K562 (cell line): ENCODE measurements around the gene TNK2. TPM values are rescaled to one million over a fixed set of nuclear protein-coding genes. Genes with fewer than 3 reads are reported as not detected.
A peak's percentile ranks its signal among the peaks of the same experiment; 100 is the strongest.

Experiments used
- BMI1 ChIP-seq: fragments of 150-350 bp; IDR thresholded peaks from 2 replicates; pipeline ENCODE4 v1.6.1; 2014; ENCODE audit warnings: low read length
- EP300 ChIP-seq: IDR thresholded peaks from 2 replicates; pipeline ENCODE4 v1.6.1; 2012; ENCODE audit warnings: low read length, improper control_type of control experiment
- FUS ChIP-seq: fragments of 200-400 bp; formaldehyde crosslinking; optimal IDR thresholded peaks from 2 replicates; pipeline ENCODE3; 2017; ENCODE audit warnings: low read depth, low read length
- GABPB1 ChIP-seq: sonication (generic); formaldehyde crosslinking; IDR thresholded peaks from 2 replicates; pipeline ENCODE4 v1.8.0; 2022; ENCODE audit warnings: mild to moderate bottlenecking, missing genetic modification reagents
- GTF2A2 ChIP-seq: IDR thresholded peaks from 2 replicates; pipeline ENCODE4 v1.6.1; 2016; ENCODE audit warnings: mild to moderate bottlenecking, missing genetic modification characterization, missing compliant biosample characterization
- KLF1 ChIP-seq: fragments of 450-650 bp; IDR thresholded peaks from 2 replicates; pipeline ENCODE4 v1.6.1; 2016; ENCODE audit warnings: missing genetic modification characterization, missing compliant biosample characterization
- NFYB ChIP-seq: IDR thresholded peaks from 2 replicates; pipeline ENCODE4 v1.6.1; 2011; ENCODE audit warnings: mild to moderate bottlenecking, moderate library complexity; ENCODE audit not compliant: insufficient read length; ENCODE audit errors: extremely low read depth
- RBBP5 ChIP-seq: fragments of 200-600 bp; sonication (generic); IDR thresholded peaks from 2 replicates; pipeline ENCODE4 v1.6.1; 2012; ENCODE audit warnings: borderline replicate concordance, mild to moderate bottlenecking, low read length, control low read depth, inconsistent platforms; ENCODE audit not compliant: insufficient read depth, poor library complexity, severe bottlenecking
- ZFPM2 ChIP-seq: fragments of 250-450 bp; sonication (Bioruptor Pico); IDR thresholded peaks from 2 replicates; pipeline ENCODE4 v1.5.1; 2022; ENCODE audit warnings: mild to moderate bottlenecking
- ZNF830 ChIP-seq: fragments of 250-450 bp; sonication (Bioruptor Pico); IDR thresholded peaks from 2 replicates; pipeline ENCODE4 v1.5.0; 2021; ENCODE audit warnings: mild to moderate bottlenecking
- polyA plus RNA-seq, 8 experiments: library from polyadenylated mRNA; depleted of rRNA in 4 of 8; stranded (reverse) in 5 of 8; unstranded in 3 of 8; fragments of >200 nt; fragmentation: Nextera tagmentation in 2 of 8; fragmentation: Illumina TruSeq in 1 of 8; extraction: Ambion mirVana in 2 of 8; extraction: Trizol in 1 of 8; gene quantifications; 2 replicates each; pipeline versions ENCODE4 v1.2.1 to v1.2.3, GENCODE V29; 2011 to 2014; ENCODE audit warnings: inconsistent platforms in 1 of 8, missing spikeins in 1 of 8
- total RNA-seq, 7 experiments: library from RNA; depleted of rRNA in 6 of 7; stranded (reverse); fragments of >200 nt in 6 of 7; fragmentation: Illumina TruSeq in 2 of 7; extraction: Trizol in 2 of 7; gene quantifications; 2 replicates each; pipeline versions ENCODE4 v1.2.1 to v1.2.3, GENCODE V29; 2011 to 2021; ENCODE audit warnings: low replicate concordance in 1 of 7
- TF ChIP-seq, protein P1 (sequence below): fragments of 200-600 bp; sonication (generic); IDR thresholded peaks from one replicate; pipeline ENCODE4 v1.6.1; 2012; ENCODE audit warnings: mild to moderate bottlenecking, low read depth, low read length, inconsistent platforms
- TF ChIP-seq, protein P2 (sequence below): sonication (generic); formaldehyde crosslinking; IDR thresholded peaks from 2 replicates; pipeline ENCODE4 v1.8.0; 2022; ENCODE audit warnings: missing genetic modification reagents, mild to moderate bottlenecking, borderline replicate concordance

The TNK2 gene
- total and polyA plus RNA-seq, 9 of the 15 experiments (the other 6 are each of a cell fraction or from before 2014, with no cell fraction given), result 0.03 to 33.8 (median 6.5) TPM

DNA sequence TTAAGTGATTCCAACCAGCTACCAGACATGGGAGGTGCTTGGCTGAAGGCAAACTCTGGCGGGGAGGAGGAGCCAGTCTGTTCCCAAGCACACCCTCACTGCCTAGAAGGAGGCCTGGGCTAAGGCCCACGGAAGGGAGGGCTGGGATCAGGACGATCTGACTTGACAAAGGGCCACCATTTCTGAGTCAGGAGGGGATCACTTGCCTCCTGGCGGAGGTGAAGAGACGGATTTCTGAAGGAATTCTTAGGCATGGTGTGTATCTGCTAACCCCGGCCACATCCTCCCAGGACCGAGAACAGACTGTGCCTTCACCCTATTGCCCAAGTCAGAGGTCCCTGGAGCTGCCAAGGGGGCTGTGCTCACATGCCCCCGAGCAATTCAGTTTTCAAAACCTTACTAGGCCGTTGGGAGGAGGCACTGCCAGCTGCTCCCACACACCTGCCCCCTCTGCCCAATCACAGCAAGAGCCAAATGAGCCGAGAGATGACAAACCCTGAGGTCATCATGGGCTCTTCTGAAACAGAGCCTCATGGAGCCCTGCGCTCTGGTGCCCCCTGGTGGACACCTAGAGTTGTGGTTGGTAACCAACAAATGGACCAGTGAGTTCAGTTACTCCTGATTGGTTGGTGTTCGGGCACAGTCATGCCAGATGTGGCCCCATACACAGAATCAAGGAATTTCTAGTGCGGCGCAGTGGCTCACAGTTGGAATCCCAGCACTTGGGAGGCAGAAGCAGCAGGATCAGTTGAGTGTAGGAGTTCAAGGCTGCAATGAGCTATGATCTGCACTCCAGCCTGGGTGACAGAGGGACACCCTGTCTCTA, 6.5 kb upstream of the TNK2 start (continued):
- TF ChIP-seq, protein P1, sequence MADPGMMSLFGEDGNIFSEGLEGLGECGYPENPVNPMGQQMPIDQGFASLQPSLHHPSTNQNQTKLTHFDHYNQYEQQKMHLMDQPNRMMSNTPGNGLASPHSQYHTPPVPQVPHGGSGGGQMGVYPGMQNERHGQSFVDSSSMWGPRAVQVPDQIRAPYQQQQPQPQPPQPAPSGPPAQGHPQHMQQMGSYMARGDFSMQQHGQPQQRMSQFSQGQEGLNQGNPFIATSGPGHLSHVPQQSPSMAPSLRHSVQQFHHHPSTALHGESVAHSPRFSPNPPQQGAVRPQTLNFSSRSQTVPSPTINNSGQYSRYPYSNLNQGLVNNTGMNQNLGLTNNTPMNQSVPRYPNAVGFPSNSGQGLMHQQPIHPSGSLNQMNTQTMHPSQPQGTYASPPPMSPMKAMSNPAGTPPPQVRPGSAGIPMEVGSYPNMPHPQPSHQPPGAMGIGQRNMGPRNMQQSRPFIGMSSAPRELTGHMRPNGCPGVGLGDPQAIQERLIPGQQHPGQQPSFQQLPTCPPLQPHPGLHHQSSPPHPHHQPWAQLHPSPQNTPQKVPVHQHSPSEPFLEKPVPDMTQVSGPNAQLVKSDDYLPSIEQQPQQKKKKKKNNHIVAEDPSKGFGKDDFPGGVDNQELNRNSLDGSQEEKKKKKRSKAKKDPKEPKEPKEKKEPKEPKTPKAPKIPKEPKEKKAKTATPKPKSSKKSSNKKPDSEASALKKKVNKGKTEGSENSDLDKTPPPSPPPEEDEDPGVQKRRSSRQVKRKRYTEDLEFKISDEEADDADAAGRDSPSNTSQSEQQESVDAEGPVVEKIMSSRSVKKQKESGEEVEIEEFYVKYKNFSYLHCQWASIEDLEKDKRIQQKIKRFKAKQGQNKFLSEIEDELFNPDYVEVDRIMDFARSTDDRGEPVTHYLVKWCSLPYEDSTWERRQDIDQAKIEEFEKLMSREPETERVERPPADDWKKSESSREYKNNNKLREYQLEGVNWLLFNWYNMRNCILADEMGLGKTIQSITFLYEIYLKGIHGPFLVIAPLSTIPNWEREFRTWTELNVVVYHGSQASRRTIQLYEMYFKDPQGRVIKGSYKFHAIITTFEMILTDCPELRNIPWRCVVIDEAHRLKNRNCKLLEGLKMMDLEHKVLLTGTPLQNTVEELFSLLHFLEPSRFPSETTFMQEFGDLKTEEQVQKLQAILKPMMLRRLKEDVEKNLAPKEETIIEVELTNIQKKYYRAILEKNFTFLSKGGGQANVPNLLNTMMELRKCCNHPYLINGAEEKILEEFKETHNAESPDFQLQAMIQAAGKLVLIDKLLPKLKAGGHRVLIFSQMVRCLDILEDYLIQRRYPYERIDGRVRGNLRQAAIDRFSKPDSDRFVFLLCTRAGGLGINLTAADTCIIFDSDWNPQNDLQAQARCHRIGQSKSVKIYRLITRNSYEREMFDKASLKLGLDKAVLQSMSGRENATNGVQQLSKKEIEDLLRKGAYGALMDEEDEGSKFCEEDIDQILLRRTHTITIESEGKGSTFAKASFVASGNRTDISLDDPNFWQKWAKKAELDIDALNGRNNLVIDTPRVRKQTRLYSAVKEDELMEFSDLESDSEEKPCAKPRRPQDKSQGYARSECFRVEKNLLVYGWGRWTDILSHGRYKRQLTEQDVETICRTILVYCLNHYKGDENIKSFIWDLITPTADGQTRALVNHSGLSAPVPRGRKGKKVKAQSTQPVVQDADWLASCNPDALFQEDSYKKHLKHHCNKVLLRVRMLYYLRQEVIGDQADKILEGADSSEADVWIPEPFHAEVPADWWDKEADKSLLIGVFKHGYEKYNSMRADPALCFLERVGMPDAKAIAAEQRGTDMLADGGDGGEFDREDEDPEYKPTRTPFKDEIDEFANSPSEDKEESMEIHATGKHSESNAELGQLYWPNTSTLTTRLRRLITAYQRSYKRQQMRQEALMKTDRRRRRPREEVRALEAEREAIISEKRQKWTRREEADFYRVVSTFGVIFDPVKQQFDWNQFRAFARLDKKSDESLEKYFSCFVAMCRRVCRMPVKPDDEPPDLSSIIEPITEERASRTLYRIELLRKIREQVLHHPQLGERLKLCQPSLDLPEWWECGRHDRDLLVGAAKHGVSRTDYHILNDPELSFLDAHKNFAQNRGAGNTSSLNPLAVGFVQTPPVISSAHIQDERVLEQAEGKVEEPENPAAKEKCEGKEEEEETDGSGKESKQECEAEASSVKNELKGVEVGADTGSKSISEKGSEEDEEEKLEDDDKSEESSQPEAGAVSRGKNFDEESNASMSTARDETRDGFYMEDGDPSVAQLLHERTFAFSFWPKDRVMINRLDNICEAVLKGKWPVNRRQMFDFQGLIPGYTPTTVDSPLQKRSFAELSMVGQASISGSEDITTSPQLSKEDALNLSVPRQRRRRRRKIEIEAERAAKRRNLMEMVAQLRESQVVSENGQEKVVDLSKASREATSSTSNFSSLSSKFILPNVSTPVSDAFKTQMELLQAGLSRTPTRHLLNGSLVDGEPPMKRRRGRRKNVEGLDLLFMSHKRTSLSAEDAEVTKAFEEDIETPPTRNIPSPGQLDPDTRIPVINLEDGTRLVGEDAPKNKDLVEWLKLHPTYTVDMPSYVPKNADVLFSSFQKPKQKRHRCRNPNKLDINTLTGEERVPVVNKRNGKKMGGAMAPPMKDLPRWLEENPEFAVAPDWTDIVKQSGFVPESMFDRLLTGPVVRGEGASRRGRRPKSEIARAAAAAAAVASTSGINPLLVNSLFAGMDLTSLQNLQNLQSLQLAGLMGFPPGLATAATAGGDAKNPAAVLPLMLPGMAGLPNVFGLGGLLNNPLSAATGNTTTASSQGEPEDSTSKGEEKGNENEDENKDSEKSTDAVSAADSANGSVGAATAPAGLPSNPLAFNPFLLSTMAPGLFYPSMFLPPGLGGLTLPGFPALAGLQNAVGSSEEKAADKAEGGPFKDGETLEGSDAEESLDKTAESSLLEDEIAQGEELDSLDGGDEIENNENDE, result no peak
- TF ChIP-seq, protein P2, sequence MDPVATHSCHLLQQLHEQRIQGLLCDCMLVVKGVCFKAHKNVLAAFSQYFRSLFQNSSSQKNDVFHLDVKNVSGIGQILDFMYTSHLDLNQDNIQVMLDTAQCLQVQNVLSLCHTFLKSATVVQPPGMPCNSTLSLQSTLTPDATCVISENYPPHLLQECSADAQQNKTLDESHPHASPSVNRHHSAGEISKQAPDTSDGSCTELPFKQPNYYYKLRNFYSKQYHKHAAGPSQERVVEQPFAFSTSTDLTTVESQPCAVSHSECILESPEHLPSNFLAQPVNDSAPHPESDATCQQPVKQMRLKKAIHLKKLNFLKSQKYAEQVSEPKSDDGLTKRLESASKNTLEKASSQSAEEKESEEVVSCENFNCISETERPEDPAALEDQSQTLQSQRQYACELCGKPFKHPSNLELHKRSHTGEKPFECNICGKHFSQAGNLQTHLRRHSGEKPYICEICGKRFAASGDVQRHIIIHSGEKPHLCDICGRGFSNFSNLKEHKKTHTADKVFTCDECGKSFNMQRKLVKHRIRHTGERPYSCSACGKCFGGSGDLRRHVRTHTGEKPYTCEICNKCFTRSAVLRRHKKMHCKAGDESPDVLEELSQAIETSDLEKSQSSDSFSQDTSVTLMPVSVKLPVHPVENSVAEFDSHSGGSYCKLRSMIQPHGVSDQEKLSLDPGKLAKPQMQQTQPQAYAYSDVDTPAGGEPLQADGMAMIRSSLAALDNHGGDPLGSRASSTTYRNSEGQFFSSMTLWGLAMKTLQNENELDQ (CRISPR knock-in tag), result no peak
- no peak for TF ChIP-seq ZNF830 (CRISPR knock-in tag)
- TF ChIP-seq FUS, result no peak
- no peak for TF ChIP-seq KLF1 (tag)
- TF ChIP-seq GTF2A2, result no peak
- TF ChIP-seq EP300, result 0 out of 2 replicates have a peak, but pooled peaks have one; percentile 39
- TF ChIP-seq RBBP5, result no peak
- no peak for TF ChIP-seq ZFPM2
- no peak; the same call in 1 of the 2 replicates for TF ChIP-seq GABPB1 (CRISPR knock-in tag)
- peak; percentile 89 for TF ChIP-seq NFYB
- no peak for TF ChIP-seq BMI1
